Panc1 (cell line): ENCODE results near the gene SLC6A17.

Experiments
- POLR2AphosphoS5 ChIP-seq: IDR thresholded peaks from 2 replicates; pipeline ENCODE4 v1.6.1; 2012; ENCODE audit warnings: mild to moderate bottlenecking, low read depth, low read length, moderate library complexity
- SIN3A ChIP-seq: IDR thresholded peaks from 2 replicates; pipeline ENCODE4 v1.6.1; 2012; ENCODE audit warnings: low read depth, mild to moderate bottlenecking, low read length, moderate library complexity, borderline replicate concordance; ENCODE audit not compliant: insufficient read depth
- TF ChIP-seq, protein P1 (sequence below): fragments of 450-650 bp; IDR thresholded peaks from 2 replicates; pipeline ENCODE4 v1.5.1; 2017; ENCODE audit warnings: mild to moderate bottlenecking

GRCh38 chr1:110186558-110186957, 36.3 kb downstream of the SLC6A17 start:
- TF ChIP-seq, protein P1, sequence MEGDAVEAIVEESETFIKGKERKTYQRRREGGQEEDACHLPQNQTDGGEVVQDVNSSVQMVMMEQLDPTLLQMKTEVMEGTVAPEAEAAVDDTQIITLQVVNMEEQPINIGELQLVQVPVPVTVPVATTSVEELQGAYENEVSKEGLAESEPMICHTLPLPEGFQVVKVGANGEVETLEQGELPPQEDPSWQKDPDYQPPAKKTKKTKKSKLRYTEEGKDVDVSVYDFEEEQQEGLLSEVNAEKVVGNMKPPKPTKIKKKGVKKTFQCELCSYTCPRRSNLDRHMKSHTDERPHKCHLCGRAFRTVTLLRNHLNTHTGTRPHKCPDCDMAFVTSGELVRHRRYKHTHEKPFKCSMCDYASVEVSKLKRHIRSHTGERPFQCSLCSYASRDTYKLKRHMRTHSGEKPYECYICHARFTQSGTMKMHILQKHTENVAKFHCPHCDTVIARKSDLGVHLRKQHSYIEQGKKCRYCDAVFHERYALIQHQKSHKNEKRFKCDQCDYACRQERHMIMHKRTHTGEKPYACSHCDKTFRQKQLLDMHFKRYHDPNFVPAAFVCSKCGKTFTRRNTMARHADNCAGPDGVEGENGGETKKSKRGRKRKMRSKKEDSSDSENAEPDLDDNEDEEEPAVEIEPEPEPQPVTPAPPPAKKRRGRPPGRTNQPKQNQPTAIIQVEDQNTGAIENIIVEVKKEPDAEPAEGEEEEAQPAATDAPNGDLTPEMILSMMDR: no peak
- TF ChIP-seq POLR2AphosphoS5 (no peak), SIN3A (no peak)
